Smooth muscle cell (in vitro differentiated cells): ENCODE measurements around the gene ATP4A. TPM values are rescaled to one million over a fixed set of nuclear protein-coding genes. Genes with fewer than 3 reads are reported as not detected.
A peak's percentile ranks its signal among the peaks of the same experiment; 100 is the strongest.

Experiments
- DNase-seq: peaks from one replicate; lab custom pipeline; 2025; ENCODE audit not compliant: unreplicated experiment; lab: John Stamatoyannopoulos, UW
- H2AFZ ChIP-seq: fragments of 200-600 bp; sonication (generic); 2 replicates; pipeline ENCODE4 v1.6.0; 2016; ENCODE audit warnings: antibody characterized with exemption, low read depth, mild to moderate bottlenecking
- H3F3A ChIP-seq: fragments of 200-600 bp; sonication (generic); 2 replicates; pipeline ENCODE4 v1.6.0; 2017; ENCODE audit warnings: antibody characterized with exemption, low read depth
- H3K27ac ChIP-seq: fragments of 200-600 bp; sonication (generic); 2 replicates; pipeline ENCODE4 v1.5.1; 2016; ENCODE audit warnings: low read depth, mild to moderate bottlenecking
- H3K27me3 ChIP-seq: fragments of 200-600 bp; sonication (generic); 2 replicates; pipeline ENCODE4 v1.6.1; 2016; ENCODE audit warnings: low read depth, mild to moderate bottlenecking
- H3K36me3 ChIP-seq: fragments of 200-600 bp; sonication (generic); 2 replicates; pipeline ENCODE4 v1.5.1; 2016; ENCODE audit warnings: low read depth
- H3K4me1 ChIP-seq: fragments of 200-600 bp; sonication (generic); 2 replicates; pipeline ENCODE4 v1.5.1; 2016; ENCODE audit warnings: low read depth
- H3K4me2 ChIP-seq: fragments of 200-600 bp; sonication (generic); 2 replicates; pipeline ENCODE4 v1.6.0; 2016; ENCODE audit warnings: mild to moderate bottlenecking
- H3K4me3 ChIP-seq: fragments of 200-600 bp; sonication (generic); 2 replicates; pipeline ENCODE4 v1.5.1; 2016; ENCODE audit warnings: mild to moderate bottlenecking
- H3K79me2 ChIP-seq: fragments of 200-600 bp; sonication (generic); 2 replicates; pipeline ENCODE4 v1.6.0; 2016; ENCODE audit warnings: low read depth, mild to moderate bottlenecking
- H3K9ac ChIP-seq: fragments of 200-600 bp; sonication (generic); 2 replicates; pipeline ENCODE4 v1.6.0; 2016; ENCODE audit warnings: low read depth
- H3K9me3 ChIP-seq: fragments of 200-600 bp; sonication (generic); replicated peaks from 2 replicates; pipeline ENCODE4 v1.5.1; 2016; ENCODE audit warnings: low read depth
- H4K20me1 ChIP-seq: fragments of 200-600 bp; sonication (generic); 2 replicates; pipeline ENCODE4 v1.6.0; 2016; ENCODE audit warnings: low read depth
- WGBS: methylation state at CpG from one replicate; pipeline ENCODE4 v1.1.7; 2016; ENCODE audit warnings: low lambda C conversion rate; 5-methylcytosine and 5-hydroxymethylcytosine counted together
- polyA plus RNA-seq: library from polyadenylated mRNA; unstranded; fragments of >200 nt; fragmentation: Nextera tagmentation; extraction: Ambion mirVana; gene quantifications from 2 replicates; pipeline ENCODE4 v1.2.1, GENCODE V29; 2016
- total RNA-seq: library from RNA; depleted of rRNA; stranded (reverse); fragments of >200 nt; gene quantifications from 2 replicates; pipeline ENCODE4 v1.2.3, GENCODE V29; 2014
- TF ChIP-seq, protein P1 (sequence below): fragments of 200-600 bp; sonication (generic); IDR thresholded peaks from 2 replicates; pipeline ENCODE4 v1.5.1; 2017; ENCODE audit warnings: borderline replicate concordance, mild to moderate bottlenecking, antibody characterized with exemption; ENCODE audit not compliant: insufficient read depth, poor library complexity, severe bottlenecking

Gene ATP4A
- total and polyA plus RNA-seq, 2 experiments from 2014 or later, result not detected

GRCh38 chr19:35559781-35560180, 3.7 kb downstream of the ATP4A start:
- Histone ChIP-seq H4K20me1 (no peaks in the 10 kb centered on the region), H3K27me3 (peaks cover 54% of the 10 kb centered on the region), H3K27ac (no peak overlapping the region), H3K4me1 (peaks cover 3% of the 10 kb centered on the region), H3K9me3 (no peaks in the 10 kb centered on the region), H2AFZ (no peak overlapping the region), H3K4me3 (no peak overlapping the region), H3K36me3 (no peaks in the 10 kb centered on the region), H3K4me2 (no peak overlapping the region), H3F3A (no peaks in the 10 kb centered on the region), H3K79me2 (no peaks in the 10 kb centered on the region), H3K9ac (no peak overlapping the region)
- WGBS, result 90% methylated on average over 23 of the region's 23 CpGs
- TF ChIP-seq, protein P1, sequence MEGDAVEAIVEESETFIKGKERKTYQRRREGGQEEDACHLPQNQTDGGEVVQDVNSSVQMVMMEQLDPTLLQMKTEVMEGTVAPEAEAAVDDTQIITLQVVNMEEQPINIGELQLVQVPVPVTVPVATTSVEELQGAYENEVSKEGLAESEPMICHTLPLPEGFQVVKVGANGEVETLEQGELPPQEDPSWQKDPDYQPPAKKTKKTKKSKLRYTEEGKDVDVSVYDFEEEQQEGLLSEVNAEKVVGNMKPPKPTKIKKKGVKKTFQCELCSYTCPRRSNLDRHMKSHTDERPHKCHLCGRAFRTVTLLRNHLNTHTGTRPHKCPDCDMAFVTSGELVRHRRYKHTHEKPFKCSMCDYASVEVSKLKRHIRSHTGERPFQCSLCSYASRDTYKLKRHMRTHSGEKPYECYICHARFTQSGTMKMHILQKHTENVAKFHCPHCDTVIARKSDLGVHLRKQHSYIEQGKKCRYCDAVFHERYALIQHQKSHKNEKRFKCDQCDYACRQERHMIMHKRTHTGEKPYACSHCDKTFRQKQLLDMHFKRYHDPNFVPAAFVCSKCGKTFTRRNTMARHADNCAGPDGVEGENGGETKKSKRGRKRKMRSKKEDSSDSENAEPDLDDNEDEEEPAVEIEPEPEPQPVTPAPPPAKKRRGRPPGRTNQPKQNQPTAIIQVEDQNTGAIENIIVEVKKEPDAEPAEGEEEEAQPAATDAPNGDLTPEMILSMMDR, result no peak
- DNase-seq, result no peak

DNA sequence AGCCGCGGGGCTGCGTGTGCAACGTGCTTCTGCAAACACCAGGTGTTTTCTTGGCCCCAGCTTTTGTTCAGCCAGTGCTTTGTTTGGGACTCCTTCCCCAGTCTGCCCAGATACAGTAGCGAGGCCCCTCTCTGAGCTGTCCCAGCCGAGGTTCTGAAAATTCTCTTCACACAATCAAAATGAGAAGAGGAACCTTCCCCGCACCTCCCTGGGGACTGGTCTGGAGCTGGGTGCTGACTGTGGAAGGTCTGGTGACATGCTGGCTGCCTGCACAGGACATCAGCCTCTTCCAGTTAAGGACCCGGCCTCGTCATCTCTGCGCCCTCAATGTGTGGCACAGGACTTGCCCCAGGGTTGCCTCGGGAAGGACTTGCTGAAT, 4.2 kb downstream of the ATP4A start:
- WGBS, result 87% methylated on average over 11 of the region's 11 CpGs
- DNase-seq, result no peak
- TF ChIP-seq, protein P1, result no peak
- Histone ChIP-seq H4K20me1 (no peaks in the 10 kb centered on the region), H3K4me3 (no peak overlapping the region), H3K9me3 (no peaks in the 10 kb centered on the region), H3K36me3 (no peaks in the 10 kb centered on the region), H3K27me3 (peaks cover 54% of the 10 kb centered on the region), H3K79me2 (no peaks in the 10 kb centered on the region), H3K4me2 (no peak overlapping the region), H3F3A (no peaks in the 10 kb centered on the region), H3K9ac (no peak overlapping the region), H2AFZ (no peak overlapping the region), H3K4me1 (peaks cover 3% of the 10 kb centered on the region), H3K27ac (no peak overlapping the region)

GRCh38 chr19:35558400-35559280, 4.8 kb downstream of the ATP4A start:
- H3K27me3 ChIP-seq, result peaks cover 54% of the 10 kb centered on the region
- no peak overlapping the region for H3K9ac ChIP-seq
- no peak for DNase-seq
- peak overlapping the region; percentile 41 for H3K4me3 ChIP-seq
- no peaks in the 10 kb centered on the region for H3K36me3 ChIP-seq
- TF ChIP-seq, protein P1, result no peak
- WGBS, result 43% methylated on average over 44 of the region's 53 CpGs
- H3K9me3 ChIP-seq, result no peaks in the 10 kb centered on the region
- no peaks in the 10 kb centered on the region for H4K20me1 ChIP-seq
- peak overlapping the region; percentile 80 for H3K4me2 ChIP-seq
- no peaks in the 10 kb centered on the region for H3K79me2 ChIP-seq
- H3F3A ChIP-seq, result no peaks in the 10 kb centered on the region
- H2AFZ ChIP-seq, result no peak overlapping the region
- no peak overlapping the region for H3K27ac ChIP-seq
- H3K4me1 ChIP-seq, result peaks cover 3% of the 10 kb centered on the region
